Measurements from ENCODE around the gene ZC3H18.
"Not testable (repeated sequence)": the region's sequence is repeated elsewhere in the genome, so short reads cannot be mapped to it uniquely, and the experiment has no call there.

Gene ZC3H18

DNA sequence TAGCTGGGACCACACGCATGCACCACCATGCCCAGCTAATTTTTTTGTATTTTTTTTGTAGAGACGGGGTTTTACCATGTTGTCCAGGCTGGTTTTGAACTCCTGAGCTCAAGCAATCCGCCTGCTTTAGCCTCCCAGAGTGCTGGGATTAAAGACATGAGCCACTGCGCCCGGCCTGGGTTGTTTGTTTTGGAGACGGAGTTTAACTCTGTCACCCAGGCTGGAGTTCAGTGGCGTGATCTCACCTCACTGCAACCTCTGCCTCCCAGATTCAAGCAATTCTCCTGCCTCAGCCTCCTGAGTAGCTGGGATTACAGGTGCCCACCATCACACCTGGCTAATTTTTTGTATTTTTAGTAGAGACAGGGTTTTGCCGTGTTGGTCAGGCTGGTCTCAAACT, 39.2 kb downstream of the ZC3H18 start:
- not testable (repeated sequence) for H3K4me3 ChIP-seq (ENCODE audit: low read length); H3K9ac ChIP-seq (ENCODE audit: low read length); H3K27me3 ChIP-seq (ENCODE audit: control insufficient read depth, insufficient read depth, low read length); H3K27ac ChIP-seq (ENCODE audit: low read depth, low read length); H3K4me1 ChIP-seq (ENCODE audit: control insufficient read depth, insufficient read depth, low read length)
- H3K36me3 ChIP-seq (ENCODE audit: control insufficient read depth, insufficient read depth, low read length) = peaks cover 13% of the 10 kb centered on the region

DNA sequence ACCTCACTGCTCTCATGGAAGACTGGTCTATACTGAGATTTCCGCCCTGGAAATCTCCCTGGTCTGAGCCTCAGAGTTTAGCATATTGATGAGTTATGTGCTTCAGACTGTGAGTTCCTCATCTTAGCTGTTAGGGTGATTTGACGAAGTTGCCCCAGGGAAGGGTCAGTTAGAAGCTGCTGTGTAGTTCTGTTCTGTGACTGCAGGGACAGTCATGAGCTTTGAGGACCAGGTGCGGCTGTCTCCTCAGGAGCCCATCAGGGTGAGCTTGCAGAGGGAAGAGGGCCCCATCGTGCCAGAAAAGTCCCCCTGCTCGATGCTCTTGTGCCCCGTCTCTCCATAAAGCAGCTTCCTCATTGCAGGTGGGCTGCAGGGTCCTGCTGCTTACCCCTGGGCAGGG, 39.9 kb downstream of the ZC3H18 start:
- Histone ChIP-seq H3K4me1 (ENCODE audit: control insufficient read depth, insufficient read depth, low read length) (no peaks in the 10 kb centered on the region), H3K27me3 (ENCODE audit: control insufficient read depth, insufficient read depth, low read length) (no peaks in the 10 kb centered on the region), H3K9ac (ENCODE audit: low read length) (no peak overlapping the region), H3K27ac (ENCODE audit: low read depth, low read length) (no peak overlapping the region), H3K4me3 (ENCODE audit: low read length) (no peak overlapping the region), H3K36me3 (ENCODE audit: control insufficient read depth, insufficient read depth, low read length) (peaks cover 11% of the 10 kb centered on the region)

DNA sequence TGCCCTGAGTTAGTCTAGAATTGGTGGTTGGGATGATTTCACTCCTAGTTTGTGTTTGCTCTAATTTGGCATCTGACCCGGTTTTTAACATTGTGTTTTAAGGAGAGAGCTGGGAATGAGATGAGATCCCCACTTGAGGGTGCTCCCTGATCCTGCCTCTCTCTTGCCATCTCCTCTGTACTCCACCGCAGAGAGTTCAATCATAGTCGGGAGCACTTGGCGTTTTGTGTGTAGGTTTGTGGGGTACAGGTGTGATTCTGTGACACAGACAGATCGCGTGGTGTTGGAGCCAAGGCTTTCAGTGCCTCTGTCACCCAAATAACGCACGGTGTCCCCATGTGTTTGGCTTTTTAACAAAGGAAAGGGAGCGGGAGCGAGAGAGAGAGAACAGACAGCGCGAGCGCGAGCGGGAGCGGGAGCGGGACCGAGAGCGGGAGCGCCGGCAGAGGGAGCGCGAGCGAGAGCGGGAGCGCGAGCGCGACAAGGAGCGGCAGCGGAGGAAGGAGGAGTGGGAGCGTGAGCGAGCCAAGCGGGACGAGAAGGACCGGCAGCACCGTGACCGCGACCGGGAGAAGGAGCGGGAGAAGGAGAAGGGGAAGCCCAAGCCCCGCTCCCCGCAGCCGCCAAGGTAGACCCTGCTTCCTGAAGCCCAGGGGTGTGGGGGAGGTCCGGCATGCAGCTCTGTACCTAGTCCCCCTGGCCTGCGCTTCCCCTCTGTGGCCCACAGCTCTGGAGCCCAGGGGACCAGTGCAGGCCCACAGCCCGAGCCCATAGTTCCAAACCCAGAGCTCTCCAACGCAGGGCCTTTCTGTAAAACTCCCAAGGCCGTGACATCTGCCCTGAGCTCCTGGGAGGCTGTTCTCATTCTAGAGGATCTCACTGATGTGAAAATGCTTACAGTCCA, 41.0 kb downstream of the ZC3H18 start:
- H3K36me3 ChIP-seq (ENCODE audit: control insufficient read depth, insufficient read depth, low read length) = peaks cover 8% of the 10 kb centered on the region
- H3K27me3 ChIP-seq (ENCODE audit: control insufficient read depth, insufficient read depth, low read length) = no peaks in the 10 kb centered on the region
- H3K4me3 ChIP-seq (ENCODE audit: low read length) = no peak overlapping the region
- H3K9ac ChIP-seq (ENCODE audit: low read length) = no peak overlapping the region
- H3K4me1 ChIP-seq (ENCODE audit: control insufficient read depth, insufficient read depth, low read length) = no peaks in the 10 kb centered on the region
- H3K27ac ChIP-seq (ENCODE audit: low read depth, low read length) = no peak overlapping the region

DNA sequence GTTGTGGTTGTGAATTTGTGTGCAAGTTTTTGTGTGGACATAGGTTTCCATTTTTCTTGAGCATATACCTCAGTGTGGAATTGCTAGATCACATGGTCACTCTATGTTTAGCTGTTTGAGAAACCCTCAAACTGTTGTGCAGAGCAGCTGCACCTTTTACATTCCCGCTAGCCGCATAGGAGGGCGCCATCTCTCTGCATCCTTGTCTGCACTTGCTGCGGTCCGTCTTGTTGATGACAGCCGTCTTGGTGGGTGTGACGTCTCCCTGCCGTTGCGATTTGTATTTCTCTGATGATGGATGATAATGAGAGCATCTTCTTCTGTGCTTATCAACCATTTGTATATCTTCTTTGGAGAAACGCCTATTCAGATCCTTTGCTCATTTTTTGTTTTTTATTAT, 43.1 kb downstream of the ZC3H18 start:
- no peaks in the 10 kb centered on the region for H3K27me3 ChIP-seq (ENCODE audit: control insufficient read depth, insufficient read depth, low read length)
- no peak overlapping the region for H3K27ac ChIP-seq (ENCODE audit: low read depth, low read length)
- peaks cover 6% of the 10 kb centered on the region for H3K36me3 ChIP-seq (ENCODE audit: control insufficient read depth, insufficient read depth, low read length)
- H3K4me1 ChIP-seq (ENCODE audit: control insufficient read depth, insufficient read depth, low read length) = no peaks in the 10 kb centered on the region
- H3K9ac ChIP-seq (ENCODE audit: low read length) = no peak overlapping the region
- no peak overlapping the region for H3K4me3 ChIP-seq (ENCODE audit: low read length)

DNA sequence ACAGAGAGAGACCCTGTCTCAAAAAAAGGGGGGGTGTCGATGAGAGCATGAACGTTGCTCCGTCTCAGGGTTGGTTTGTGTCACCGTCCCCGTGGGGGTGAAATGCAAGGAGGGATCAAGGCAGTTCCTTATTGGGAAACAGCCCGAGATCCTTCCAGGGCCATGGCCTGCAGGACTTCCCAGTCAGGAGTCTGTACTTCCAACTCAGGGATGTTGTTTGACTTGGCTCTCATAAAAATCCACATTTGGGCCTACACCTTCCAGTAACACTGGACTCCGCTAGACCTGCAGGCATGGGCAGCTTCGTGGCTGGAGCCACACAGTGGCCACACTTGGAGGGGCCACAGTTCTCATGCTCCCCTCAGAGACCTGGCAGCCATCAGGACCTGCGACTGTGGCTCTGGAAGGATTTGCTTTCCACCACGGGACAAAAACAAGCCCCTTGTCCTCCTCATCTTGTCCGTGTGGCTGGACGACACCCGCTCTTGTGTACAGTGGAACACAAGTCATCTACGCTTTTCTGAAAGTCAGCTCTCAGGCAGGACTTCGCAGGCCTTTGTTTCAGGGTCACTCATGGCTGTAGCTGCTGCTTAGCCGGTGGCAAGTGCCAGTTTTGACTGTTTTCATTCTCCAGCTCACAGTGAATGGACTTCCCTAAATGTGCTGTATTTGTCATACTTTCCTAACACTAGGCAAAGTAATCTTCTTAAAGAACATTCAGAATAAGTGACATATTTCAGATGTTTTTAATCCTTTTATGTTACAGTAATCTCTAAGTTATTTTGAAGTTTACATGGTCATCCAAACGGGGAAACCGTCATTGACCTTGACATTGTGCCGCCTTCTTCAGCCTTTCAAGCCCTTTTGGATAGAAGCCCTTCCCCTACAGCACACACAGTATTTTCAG, 44.0 kb downstream of the ZC3H18 start:
- H3K4me3 ChIP-seq (ENCODE audit: low read length) = no peak overlapping the region
- no peaks in the 10 kb centered on the region for H3K4me1 ChIP-seq (ENCODE audit: control insufficient read depth, insufficient read depth, low read length)
- H3K27me3 ChIP-seq (ENCODE audit: control insufficient read depth, insufficient read depth, low read length) = no peaks in the 10 kb centered on the region
- H3K9ac ChIP-seq (ENCODE audit: low read length) = no peak overlapping the region
- H3K27ac ChIP-seq (ENCODE audit: low read depth, low read length) = no peak overlapping the region
- H3K36me3 ChIP-seq (ENCODE audit: control insufficient read depth, insufficient read depth, low read length) = peaks cover 6% of the 10 kb centered on the region

DNA sequence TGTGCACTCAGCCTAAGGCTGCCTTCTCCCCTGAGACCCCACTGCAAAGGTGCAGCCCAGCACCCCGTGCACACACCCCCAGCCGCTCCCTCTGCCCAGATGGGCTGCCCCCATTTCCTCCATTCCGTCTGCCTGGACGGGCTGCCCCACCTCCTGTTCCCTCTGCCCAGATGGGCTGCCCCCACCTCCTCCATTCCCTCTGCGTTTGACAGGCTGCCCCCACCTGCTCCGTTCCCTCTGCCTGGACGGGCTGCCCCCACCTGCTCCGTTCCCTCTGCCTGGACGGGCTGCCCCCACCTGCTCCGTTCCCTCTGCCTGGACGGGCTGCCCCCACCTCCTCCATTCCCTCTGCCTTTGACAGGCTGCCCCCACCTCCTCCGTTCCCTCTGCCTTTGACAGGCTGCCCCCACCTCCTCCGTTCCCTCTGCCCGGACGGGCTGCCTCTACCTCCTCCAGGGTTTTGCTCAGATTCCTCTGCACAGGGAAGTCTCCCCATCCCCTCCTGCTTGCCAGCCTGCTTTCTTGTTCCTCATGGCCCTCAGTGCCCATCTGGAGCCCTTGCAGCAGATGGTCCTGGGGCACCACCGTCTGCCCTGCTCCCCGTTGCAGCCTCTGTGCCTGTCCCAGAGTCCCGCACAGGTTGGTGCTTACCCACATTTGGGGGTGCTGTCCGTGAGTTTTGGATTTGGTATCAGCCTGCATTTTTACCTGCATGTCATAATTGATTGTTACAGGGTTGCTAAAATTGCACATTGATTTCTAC, 44.8 kb downstream of the ZC3H18 start:
- Histone ChIP-seq H3K4me1 (ENCODE audit: control insufficient read depth, insufficient read depth, low read length) (no peaks in the 10 kb centered on the region), H3K36me3 (ENCODE audit: control insufficient read depth, insufficient read depth, low read length) (peaks cover 6% of the 10 kb centered on the region), H3K9ac (ENCODE audit: low read length) (no peak overlapping the region), H3K4me3 (ENCODE audit: low read length) (no peak overlapping the region), H3K27ac (ENCODE audit: low read depth, low read length) (no peak overlapping the region), H3K27me3 (ENCODE audit: control insufficient read depth, insufficient read depth, low read length) (no peaks in the 10 kb centered on the region)

DNA sequence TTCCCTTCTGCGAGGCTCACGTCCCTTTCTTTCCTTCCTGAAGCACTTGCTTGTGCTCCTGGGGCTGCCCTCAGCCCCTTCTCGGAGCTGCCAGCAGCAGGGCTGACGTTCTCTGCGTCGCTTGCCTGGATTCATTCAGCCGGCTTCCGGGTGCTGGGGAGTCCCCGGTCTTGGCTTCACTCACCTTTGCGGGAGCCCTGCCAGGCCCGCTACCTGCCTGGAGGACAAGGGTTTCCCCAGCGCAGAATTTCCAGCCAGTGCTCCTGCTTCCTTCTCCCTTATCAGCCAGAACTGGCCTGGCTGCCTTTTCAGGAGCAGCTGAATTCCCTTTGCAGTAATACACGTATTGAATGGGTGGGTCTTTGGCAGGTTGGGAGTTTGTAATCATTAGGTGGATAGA, 46.1 kb downstream of the ZC3H18 start:
- H3K4me3 ChIP-seq (ENCODE audit: low read length) = no peak overlapping the region
- H3K9ac ChIP-seq (ENCODE audit: low read length) = no peak overlapping the region
- no peaks in the 10 kb centered on the region for H3K27me3 ChIP-seq (ENCODE audit: control insufficient read depth, insufficient read depth, low read length)
- no peak overlapping the region for H3K27ac ChIP-seq (ENCODE audit: low read depth, low read length)
- no peaks in the 10 kb centered on the region for H3K4me1 ChIP-seq (ENCODE audit: control insufficient read depth, insufficient read depth, low read length)
- H3K36me3 ChIP-seq (ENCODE audit: control insufficient read depth, insufficient read depth, low read length) = peaks cover 3% of the 10 kb centered on the region

DNA sequence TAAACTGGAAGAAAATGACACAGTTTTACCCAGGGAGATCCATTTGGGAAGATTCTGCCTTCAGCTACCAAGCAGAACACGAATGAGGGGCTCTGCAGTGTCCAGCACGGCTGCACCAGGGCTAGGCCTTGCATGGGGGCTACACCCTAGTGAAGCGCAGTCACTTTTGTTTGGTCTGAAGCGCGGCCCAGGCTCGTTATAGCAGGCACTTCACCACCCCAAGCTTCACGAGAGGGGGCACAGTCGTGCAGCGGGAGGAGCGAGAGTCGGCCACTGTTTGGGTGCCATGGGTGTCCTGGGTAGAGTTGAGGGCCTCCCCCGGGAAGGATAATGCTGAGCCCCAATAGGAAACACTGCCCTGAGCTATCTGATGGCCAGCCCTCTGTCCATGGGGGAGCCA, 46.5 kb downstream of the ZC3H18 start:
- Histone ChIP-seq H3K4me3 (ENCODE audit: low read length) (no peak overlapping the region), H3K27ac (ENCODE audit: low read depth, low read length) (no peak overlapping the region), H3K4me1 (ENCODE audit: control insufficient read depth, insufficient read depth, low read length) (no peaks in the 10 kb centered on the region), H3K36me3 (ENCODE audit: control insufficient read depth, insufficient read depth, low read length) (no peaks in the 10 kb centered on the region), H3K9ac (ENCODE audit: low read length) (no peak overlapping the region), H3K27me3 (ENCODE audit: control insufficient read depth, insufficient read depth, low read length) (no peaks in the 10 kb centered on the region)

DNA sequence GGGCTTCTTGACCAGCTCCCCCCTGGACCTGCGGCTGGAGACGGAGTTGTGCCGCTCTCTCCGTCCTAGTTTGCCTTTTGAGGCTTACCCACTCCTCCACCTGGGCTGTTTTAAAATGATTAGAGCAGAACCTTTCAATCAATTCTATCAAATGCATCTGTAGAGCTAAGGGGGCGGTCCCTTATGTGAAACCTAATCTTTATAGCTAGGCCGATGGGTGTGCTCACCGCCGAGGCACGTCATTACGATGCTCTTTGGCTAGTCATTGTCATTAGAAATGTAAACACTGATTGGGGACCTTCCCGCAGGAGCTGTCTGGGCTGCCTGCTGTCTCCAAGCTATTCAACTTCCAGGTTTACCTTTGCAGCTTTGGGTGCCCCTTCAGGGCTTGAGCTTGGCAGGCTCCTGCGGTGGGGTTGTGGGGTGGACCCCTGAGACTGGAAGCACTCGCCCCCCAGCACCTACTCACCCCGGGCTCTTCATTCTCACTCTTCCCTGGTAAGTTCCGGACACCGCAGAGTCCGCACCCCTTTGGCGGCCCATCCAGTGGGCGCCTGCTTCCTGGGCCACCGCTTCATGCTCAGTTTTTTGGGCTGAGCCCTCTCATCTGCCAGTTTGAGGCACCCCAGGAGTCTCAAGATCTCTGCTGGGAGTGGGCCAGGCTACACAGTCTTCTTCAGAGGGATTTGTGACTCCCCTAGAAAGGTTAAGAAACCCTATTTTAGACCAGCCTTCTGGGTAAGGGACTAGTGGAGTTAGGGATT, 47.2 kb downstream of the ZC3H18 start:
- no peak overlapping the region for H3K4me3 ChIP-seq (ENCODE audit: low read length)
- H3K36me3 ChIP-seq (ENCODE audit: control insufficient read depth, insufficient read depth, low read length) = peaks cover 5% of the 10 kb centered on the region
- no peak overlapping the region for H3K9ac ChIP-seq (ENCODE audit: low read length)
- no peak overlapping the region for H3K27ac ChIP-seq (ENCODE audit: low read depth, low read length)
- no peaks in the 10 kb centered on the region for H3K4me1 ChIP-seq (ENCODE audit: control insufficient read depth, insufficient read depth, low read length)
- H3K27me3 ChIP-seq (ENCODE audit: control insufficient read depth, insufficient read depth, low read length) = no peaks in the 10 kb centered on the region

DNA sequence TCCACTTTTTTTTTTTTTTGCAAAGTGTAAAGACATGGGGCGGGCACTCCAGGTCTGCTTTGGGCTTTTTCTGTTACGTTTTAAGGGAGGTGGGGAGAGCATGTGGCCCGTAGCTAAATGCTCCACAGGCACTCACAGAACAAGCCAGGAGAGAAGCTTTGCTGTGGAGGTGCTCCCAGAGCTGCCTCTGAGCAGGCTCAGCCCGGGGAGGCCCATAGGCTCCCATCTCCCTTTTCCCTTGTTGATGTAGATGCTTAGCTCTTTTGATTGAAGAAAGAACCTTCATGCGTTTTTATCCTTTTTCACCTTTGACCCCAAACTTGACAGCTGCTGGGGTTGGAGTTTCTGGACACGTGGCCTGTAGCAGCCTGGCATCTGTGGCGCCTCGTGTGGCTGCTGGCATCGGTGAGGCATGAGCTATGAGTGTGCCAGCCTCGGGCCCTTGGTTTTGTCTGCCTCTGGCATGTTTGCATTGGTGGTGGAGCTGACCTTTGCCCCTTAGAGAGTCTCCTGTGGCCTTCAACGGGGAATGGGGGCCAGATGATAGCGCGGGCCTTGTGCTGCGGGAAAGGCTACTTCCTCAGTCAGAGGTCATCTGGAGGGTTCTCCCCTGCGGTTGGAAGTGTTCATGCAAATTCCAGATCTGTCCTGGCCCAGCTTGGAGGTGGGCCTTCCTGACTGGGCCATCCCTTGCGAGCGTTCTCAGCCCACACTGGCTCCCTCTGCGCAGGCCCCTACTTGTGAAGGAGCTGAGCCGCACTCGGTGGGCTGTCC, 48.2 kb downstream of the ZC3H18 start:
- Histone ChIP-seq H3K36me3 (ENCODE audit: control insufficient read depth, insufficient read depth, low read length) (peaks cover 14% of the 10 kb centered on the region), H3K9ac (ENCODE audit: low read length) (no peak overlapping the region), H3K4me3 (ENCODE audit: low read length) (no peak overlapping the region), H3K27me3 (ENCODE audit: control insufficient read depth, insufficient read depth, low read length) (no peaks in the 10 kb centered on the region), H3K4me1 (ENCODE audit: control insufficient read depth, insufficient read depth, low read length) (no peaks in the 10 kb centered on the region), H3K27ac (ENCODE audit: low read depth, low read length) (no peak overlapping the region)

DNA sequence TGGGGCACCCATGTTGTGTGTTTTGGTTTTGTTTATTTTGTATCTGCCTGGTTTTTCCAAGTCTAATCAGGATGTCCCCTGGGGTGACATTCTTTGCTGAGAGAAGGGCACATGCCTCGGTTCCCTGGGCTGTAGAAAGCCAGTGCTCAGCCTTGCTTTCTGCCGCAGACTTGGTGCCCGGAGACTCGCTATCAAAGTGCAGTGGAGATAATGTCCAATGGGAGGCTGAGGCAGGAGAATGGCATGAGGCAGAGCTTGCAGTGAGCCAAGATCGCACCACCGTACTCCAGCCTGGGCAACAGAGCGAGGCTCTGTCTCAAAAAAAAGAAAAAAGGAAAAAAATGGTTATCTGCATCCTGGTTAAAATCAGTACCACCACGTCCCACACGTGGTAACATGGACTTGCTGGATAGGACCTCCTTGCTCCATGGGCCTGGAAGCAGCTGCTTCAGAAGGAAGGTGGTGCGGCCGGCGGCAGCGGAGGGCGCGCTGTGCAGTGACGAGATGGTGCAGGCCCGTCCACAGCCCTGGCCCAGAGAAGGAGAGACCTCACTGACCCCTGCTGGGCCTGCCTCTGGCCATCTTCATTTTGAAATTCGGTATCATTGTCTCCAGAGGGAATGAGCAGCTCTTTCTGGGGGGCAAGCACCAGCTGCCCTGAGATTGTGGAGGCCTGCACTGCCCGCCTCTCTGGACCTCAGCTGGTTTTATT, 48.9 kb downstream of the ZC3H18 start:
- Histone ChIP-seq H3K4me1 (ENCODE audit: control insufficient read depth, insufficient read depth, low read length) (no peaks in the 10 kb centered on the region), H3K27ac (ENCODE audit: low read depth, low read length) (no peak overlapping the region), H3K4me3 (ENCODE audit: low read length) (no peak overlapping the region), H3K27me3 (ENCODE audit: control insufficient read depth, insufficient read depth, low read length) (no peaks in the 10 kb centered on the region), H3K9ac (ENCODE audit: low read length) (no peak overlapping the region), H3K36me3 (ENCODE audit: control insufficient read depth, insufficient read depth, low read length) (peaks cover 18% of the 10 kb centered on the region)
